GM23248 (cell line): ENCODE results near the gene CD164.

Experiments used
- EZH2 ChIP-seq: fragments of 200-600 bp; sonication (generic); IDR thresholded peaks from 2 replicates; pipeline ENCODE4 v1.6.1; 2018; ENCODE audit warnings: antibody characterized with exemption, mild to moderate bottlenecking; ENCODE audit not compliant: insufficient read depth, poor library complexity, severe bottlenecking
- EZH2phosphoT487 ChIP-seq: fragments of 200-600 bp; sonication (generic); IDR thresholded peaks from 2 replicates; pipeline ENCODE4 v1.6.1; 2018; ENCODE audit warnings: antibody characterized with exemption, moderate library complexity, mild to moderate bottlenecking, low read depth; ENCODE audit not compliant: insufficient read depth

- no peak for TF ChIP-seq EZH2phosphoT487
- TF ChIP-seq EZH2, result no peak
These were observed 59.4 kb downstream of the CD164 start for GRCh38 chr6:109322825-109323224.
